ENCODE data around the gene WEE2. TPM values are rescaled to one million over a fixed set of nuclear protein-coding genes. Genes with fewer than 3 reads are reported as not detected.

WEE2 gene
- polyA plus RNA-seq, 1 donor from 2014 or later = 0.63 TPM

DNA sequence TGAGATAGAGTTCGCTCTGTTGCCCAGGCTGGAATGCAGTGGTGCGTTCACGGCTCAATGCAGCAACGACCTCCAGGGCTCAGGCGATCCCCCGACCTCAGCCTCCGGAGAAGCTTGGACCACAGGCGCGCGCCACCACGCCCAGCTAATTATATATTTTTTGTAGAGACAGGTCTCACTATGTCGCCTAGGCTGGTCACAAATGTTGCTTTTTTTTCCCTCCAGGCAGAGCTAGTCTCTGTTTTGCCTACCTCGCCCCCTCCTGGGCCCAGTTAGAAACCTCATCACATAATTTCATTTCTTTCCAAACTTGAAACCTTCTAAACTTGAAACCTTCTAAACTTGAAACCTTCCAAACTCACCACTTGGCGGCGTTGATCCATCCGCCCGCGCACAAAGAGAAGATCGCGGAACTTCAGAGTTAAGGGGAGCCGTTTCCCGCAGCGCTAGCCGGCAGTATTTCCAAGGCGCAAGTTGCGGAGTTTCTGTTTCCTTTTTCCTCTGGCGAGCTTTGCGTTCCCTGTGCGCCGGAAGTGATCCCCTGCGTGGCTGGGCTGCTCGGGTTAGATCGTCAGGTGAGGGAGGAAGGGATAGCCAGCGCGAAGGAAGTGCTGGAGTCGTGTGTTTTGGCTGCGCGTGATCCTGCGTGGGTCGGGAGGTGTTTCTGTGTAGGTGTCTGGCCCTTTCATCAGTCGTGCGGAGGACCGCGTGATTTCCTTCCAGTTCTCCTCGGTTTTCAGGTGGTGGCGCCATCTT, 29.9 kb downstream of the WEE2 start, which contains the start of gene SSBP1:
Gene SSBP1 (plus strand): TSS at position 523 of the 756 bp plus-strand sequence. CDS start 809 bp downstream, outside the sequence.
- no peaks in the 10 kb centered on the region for H3K9me3 ChIP-seq (ENCODE audit: low read length)
- H3K4me3 ChIP-seq (ENCODE audit: low read length) = peak within 1 kb of the TSS; percentile 75
- peak within 1 kb of the TSS; percentile 87 for H3K27ac ChIP-seq (ENCODE audit: low read length)
- no peaks in the 10 kb centered on the region for H4K20me1 ChIP-seq (ENCODE audit: insufficient read depth)
- H3F3A ChIP-seq (ENCODE audit: insufficient read depth, low read length, poor library complexity, severe bottlenecking) = peaks cover 4% of the 10 kb centered on the region
- peak within 1 kb of the TSS; percentile 51 for H2AFZ ChIP-seq (ENCODE audit: low read depth, low read length)
- H3K27me3 ChIP-seq (ENCODE audit: insufficient read depth, low read depth, low read length) = no peaks in the 10 kb centered on the region
- no peaks in the 10 kb centered on the region for H3K36me3 ChIP-seq (ENCODE audit: insufficient read depth, low read length)
- H3K9me2 ChIP-seq (ENCODE audit: insufficient read depth, low read length) = no peaks in the 10 kb centered on the region
- TF ChIP-seq, protein P1, sequence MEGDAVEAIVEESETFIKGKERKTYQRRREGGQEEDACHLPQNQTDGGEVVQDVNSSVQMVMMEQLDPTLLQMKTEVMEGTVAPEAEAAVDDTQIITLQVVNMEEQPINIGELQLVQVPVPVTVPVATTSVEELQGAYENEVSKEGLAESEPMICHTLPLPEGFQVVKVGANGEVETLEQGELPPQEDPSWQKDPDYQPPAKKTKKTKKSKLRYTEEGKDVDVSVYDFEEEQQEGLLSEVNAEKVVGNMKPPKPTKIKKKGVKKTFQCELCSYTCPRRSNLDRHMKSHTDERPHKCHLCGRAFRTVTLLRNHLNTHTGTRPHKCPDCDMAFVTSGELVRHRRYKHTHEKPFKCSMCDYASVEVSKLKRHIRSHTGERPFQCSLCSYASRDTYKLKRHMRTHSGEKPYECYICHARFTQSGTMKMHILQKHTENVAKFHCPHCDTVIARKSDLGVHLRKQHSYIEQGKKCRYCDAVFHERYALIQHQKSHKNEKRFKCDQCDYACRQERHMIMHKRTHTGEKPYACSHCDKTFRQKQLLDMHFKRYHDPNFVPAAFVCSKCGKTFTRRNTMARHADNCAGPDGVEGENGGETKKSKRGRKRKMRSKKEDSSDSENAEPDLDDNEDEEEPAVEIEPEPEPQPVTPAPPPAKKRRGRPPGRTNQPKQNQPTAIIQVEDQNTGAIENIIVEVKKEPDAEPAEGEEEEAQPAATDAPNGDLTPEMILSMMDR (IDR thresholded peaks at IDR 0.05; ENCODE audit: poor library complexity, severe bottlenecking) = peak; percentile 91
- peak; percentile 78 for TF ChIP-seq TAF1 (IDR thresholded peaks at IDR 0.05; ENCODE audit: low read depth)
- TF ChIP-seq EZH2 (IDR thresholded peaks at IDR 0.05; ENCODE audit: borderline replicate concordance, insufficient read depth, low read length, poor library complexity, severe bottlenecking) = no peak
- peak; percentile 79 for TF ChIP-seq SMC3 (conservative IDR thresholded peaks at IDR 0.05; ENCODE audit: poor library complexity)
- peak; percentile 100 for TF ChIP-seq POLR2AphosphoS5 (IDR thresholded peaks at IDR 0.05)
- peak; percentile 62 for TF ChIP-seq RAD21 (conservative IDR thresholded peaks at IDR 0.05)
- TF ChIP-seq EP300 (conservative IDR thresholded peaks at IDR 0.05; ENCODE audit: poor library complexity, severe bottlenecking) = peak; percentile 83
- TF ChIP-seq, protein P2, sequence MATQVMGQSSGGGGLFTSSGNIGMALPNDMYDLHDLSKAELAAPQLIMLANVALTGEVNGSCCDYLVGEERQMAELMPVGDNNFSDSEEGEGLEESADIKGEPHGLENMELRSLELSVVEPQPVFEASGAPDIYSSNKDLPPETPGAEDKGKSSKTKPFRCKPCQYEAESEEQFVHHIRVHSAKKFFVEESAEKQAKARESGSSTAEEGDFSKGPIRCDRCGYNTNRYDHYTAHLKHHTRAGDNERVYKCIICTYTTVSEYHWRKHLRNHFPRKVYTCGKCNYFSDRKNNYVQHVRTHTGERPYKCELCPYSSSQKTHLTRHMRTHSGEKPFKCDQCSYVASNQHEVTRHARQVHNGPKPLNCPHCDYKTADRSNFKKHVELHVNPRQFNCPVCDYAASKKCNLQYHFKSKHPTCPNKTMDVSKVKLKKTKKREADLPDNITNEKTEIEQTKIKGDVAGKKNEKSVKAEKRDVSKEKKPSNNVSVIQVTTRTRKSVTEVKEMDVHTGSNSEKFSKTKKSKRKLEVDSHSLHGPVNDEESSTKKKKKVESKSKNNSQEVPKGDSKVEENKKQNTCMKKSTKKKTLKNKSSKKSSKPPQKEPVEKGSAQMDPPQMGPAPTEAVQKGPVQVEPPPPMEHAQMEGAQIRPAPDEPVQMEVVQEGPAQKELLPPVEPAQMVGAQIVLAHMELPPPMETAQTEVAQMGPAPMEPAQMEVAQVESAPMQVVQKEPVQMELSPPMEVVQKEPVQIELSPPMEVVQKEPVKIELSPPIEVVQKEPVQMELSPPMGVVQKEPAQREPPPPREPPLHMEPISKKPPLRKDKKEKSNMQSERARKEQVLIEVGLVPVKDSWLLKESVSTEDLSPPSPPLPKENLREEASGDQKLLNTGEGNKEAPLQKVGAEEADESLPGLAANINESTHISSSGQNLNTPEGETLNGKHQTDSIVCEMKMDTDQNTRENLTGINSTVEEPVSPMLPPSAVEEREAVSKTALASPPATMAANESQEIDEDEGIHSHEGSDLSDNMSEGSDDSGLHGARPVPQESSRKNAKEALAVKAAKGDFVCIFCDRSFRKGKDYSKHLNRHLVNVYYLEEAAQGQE (IDR thresholded peaks at IDR 0.05; ENCODE audit: borderline replicate concordance) = peak; percentile 85
- TF ChIP-seq MXI1 (conservative IDR thresholded peaks at IDR 0.05; ENCODE audit: poor library complexity, severe bottlenecking) = peak; percentile 96
- H3K4me2 ChIP-seq (ENCODE audit: low read length) = peak within 1 kb of the TSS; percentile 85
- peak within 1 kb of the TSS; percentile 83 for H3K9ac ChIP-seq (ENCODE audit: low read length)
- peaks cover 28% of the 10 kb centered on the region for H3K79me2 ChIP-seq (replicated peaks; ENCODE audit: insufficient read depth, low read length)

DNA sequence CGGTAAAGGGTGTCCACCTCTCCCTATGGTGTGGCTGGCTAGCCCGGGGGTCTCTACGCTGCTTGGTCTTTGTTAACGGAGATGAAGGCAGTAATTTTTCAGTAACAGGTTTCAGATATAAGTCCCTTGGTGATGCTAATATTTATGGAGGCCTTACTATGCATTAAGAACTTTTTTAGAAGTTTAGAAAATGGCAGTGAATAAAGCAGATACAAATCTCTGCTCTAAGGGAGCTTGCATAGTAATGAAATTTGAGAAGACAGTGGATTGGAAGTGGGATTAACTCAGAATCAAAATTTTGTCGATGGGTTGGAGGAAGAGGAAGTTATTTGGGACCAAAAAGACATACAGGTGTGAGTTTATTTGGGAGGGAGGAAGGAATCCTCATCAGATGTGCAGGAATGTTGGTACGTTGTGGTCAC, 30.4 kb downstream of the WEE2 start:
- Histone ChIP-seq H3K9me2 (ENCODE audit: insufficient read depth, low read length) (no peaks in the 10 kb centered on the region), H3K27me3 (ENCODE audit: insufficient read depth, low read depth, low read length) (no peaks in the 10 kb centered on the region), H3K9me3 (ENCODE audit: low read length) (no peaks in the 10 kb centered on the region), H3K4me3 (ENCODE audit: low read length) (peak overlapping the region; percentile 75), H2AFZ (ENCODE audit: low read depth, low read length) (peak overlapping the region; percentile 51), H3K4me2 (ENCODE audit: low read length) (peak overlapping the region; percentile 85), H3K79me2 (replicated peaks; ENCODE audit: insufficient read depth, low read length) (peaks cover 28% of the 10 kb centered on the region), H3F3A (ENCODE audit: insufficient read depth, low read length, poor library complexity, severe bottlenecking) (peaks cover 4% of the 10 kb centered on the region), H3K9ac (ENCODE audit: low read length) (peak overlapping the region; percentile 83), H3K36me3 (ENCODE audit: insufficient read depth, low read length) (no peaks in the 10 kb centered on the region), H3K27ac (ENCODE audit: low read length) (peak overlapping the region; percentile 87), H4K20me1 (ENCODE audit: insufficient read depth) (no peaks in the 10 kb centered on the region)
- TF ChIP-seq EP300 (conservative IDR thresholded peaks at IDR 0.05; ENCODE audit: poor library complexity, severe bottlenecking) (no peak), SMC3 (conservative IDR thresholded peaks at IDR 0.05; ENCODE audit: poor library complexity) (no peak), TAF1 (IDR thresholded peaks at IDR 0.05; ENCODE audit: low read depth) (no peak), POLR2AphosphoS5 (IDR thresholded peaks at IDR 0.05) (no peak), MXI1 (conservative IDR thresholded peaks at IDR 0.05; ENCODE audit: poor library complexity, severe bottlenecking) (peak; percentile 45), RAD21 (conservative IDR thresholded peaks at IDR 0.05) (no peak)
- TF ChIP-seq, protein P2 (IDR thresholded peaks at IDR 0.05; ENCODE audit: borderline replicate concordance) = no peak
- TF ChIP-seq, protein P1 (IDR thresholded peaks at IDR 0.05; ENCODE audit: poor library complexity, severe bottlenecking) = no peak
